Rectal smooth muscle tissue (tissue), 1 donor: ENCODE data around the gene IGFBP6.

ENCODE experiments used
- H3K27ac ChIP-seq: one replicate; pipeline ENCODE4 v1.7.0; 2013; ENCODE audit warnings: low read depth, low read length, inconsistent platforms
- H3K27me3 ChIP-seq: one replicate; pipeline ENCODE4 v1.7.0; 2013; ENCODE audit warnings: low read length; ENCODE audit not compliant: control insufficient read depth, insufficient read depth
- H3K36me3 ChIP-seq: one replicate; pipeline ENCODE4 v1.7.0; 2013; ENCODE audit warnings: low read length; ENCODE audit not compliant: control insufficient read depth, insufficient read depth
- H3K4me1 ChIP-seq: one replicate; pipeline ENCODE4 v1.7.0; 2013; ENCODE audit warnings: low read length; ENCODE audit not compliant: control insufficient read depth, insufficient read depth
- H3K4me3 ChIP-seq: one replicate; pipeline ENCODE4 v1.7.0; 2013; ENCODE audit warnings: low read length
- H3K9ac ChIP-seq: one replicate; pipeline ENCODE4 v1.7.0; 2013; ENCODE audit warnings: low read length

The IGFBP6 gene

DNA sequence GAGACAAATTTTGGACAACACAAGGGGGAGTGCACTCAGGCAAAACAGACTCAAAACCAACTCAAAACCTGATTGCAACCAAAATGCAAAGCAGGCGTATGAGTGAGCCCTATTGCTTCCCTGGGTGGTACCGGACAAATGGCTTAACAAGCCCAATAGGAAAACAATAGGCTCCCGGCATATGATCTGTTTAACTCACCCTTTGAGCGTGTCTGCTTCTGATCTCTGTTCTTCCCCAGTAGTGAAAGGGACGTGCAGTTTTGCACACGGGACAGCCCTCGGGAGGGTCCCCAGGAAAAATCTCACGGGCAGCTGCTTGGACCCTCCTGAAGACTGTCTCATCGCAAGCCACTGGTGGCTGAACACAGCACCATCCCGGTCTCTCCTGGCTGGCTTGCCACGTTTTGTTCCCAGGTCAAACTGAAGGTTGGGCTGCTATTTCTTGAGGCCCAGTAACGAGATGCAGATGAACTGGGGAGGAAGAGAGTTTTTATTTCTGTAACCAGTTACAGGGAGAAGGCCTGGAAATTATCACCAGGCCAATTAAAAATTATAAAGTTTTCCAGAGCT, 15.8 kb downstream of the IGFBP6 start:
- no peak overlapping the region for H3K27ac ChIP-seq
- no peak overlapping the region for H3K4me3 ChIP-seq
- H3K9ac ChIP-seq: no peak overlapping the region
- H3K4me1 ChIP-seq: no peaks in the 10 kb centered on the region
- H3K36me3 ChIP-seq: no peaks in the 10 kb centered on the region
- no peaks in the 10 kb centered on the region for H3K27me3 ChIP-seq

DNA sequence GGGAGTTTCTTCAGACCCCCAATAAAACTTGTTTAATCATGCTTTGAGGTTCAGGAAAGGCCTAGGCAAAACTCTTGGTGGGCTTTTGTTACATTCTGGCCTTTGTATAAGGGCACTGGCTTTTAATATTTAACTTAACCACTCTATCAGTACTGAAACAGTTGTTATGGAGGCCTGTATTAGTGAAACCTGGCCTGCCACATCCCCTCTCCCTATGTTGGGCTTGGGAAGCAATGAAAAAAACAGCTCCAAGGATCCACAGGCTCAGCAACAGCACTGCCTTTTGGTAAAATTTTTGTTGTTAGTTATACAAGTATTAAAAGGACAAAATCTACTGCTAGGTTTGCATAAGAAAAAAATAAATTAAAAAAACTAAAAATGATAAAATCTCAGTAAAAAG, 16.5 kb downstream of the IGFBP6 start:
- H3K27me3 ChIP-seq: no peaks in the 10 kb centered on the region
- H3K27ac ChIP-seq: no peak overlapping the region
- no peaks in the 10 kb centered on the region for H3K4me1 ChIP-seq

GRCh38 chr12:53115112-53115890, 17.8 kb downstream of the IGFBP6 start:
- Histone ChIP-seq H3K4me3 (no peak overlapping the region), H3K4me1 (no peaks in the 10 kb centered on the region), H3K36me3 (no peaks in the 10 kb centered on the region), H3K9ac (no peak overlapping the region), H3K27me3 (no peaks in the 10 kb centered on the region), H3K27ac (no peak overlapping the region)

More for the DNA sequence above, 16.5 kb downstream of the IGFBP6 start:
- Histone ChIP-seq H3K36me3 (no peaks in the 10 kb centered on the region), H3K9ac (no peak overlapping the region), H3K4me3 (no peak overlapping the region)

DNA sequence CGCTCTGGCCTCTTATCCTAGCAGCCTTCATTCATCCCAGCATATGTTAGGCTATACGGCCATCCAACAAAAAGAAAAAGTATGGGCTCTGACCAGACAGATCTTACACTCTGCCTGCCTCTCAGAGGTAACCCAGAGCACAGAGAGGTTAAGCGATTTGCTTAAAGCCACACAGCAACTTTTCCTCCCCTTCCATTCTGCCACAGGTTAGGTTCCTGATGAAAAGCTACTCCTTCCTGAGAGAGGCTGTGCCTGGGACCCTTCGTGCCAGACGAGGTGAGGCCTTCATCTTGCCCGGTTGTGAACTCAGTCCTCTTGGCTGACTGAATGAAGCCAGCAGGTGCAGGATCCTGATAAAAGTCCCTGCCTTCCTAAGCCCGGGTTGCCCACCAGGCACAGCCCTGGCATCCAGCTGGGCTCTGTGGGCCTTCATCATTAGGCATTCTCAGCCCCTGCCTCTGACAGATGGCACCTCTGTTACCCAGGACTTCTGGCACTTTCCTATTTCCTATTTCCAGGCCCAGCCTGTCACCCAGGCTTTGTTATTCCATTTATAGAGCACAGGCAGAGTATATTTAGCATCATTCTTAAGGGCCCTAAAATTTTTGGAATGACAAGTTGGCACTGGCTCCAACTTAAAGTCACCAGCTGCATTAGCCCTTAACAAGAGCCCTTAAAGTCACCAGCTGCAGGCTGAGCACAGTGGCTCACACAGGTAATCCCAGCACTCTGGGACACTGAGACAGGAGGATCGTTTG, 18.6 kb downstream of the IGFBP6 start:
- no peak overlapping the region for H3K27ac ChIP-seq
- H3K9ac ChIP-seq: no peak overlapping the region
- H3K27me3 ChIP-seq: no peaks in the 10 kb centered on the region
- H3K4me1 ChIP-seq: no peaks in the 10 kb centered on the region
- H3K36me3 ChIP-seq: no peaks in the 10 kb centered on the region
- H3K4me3 ChIP-seq: no peak overlapping the region

DNA sequence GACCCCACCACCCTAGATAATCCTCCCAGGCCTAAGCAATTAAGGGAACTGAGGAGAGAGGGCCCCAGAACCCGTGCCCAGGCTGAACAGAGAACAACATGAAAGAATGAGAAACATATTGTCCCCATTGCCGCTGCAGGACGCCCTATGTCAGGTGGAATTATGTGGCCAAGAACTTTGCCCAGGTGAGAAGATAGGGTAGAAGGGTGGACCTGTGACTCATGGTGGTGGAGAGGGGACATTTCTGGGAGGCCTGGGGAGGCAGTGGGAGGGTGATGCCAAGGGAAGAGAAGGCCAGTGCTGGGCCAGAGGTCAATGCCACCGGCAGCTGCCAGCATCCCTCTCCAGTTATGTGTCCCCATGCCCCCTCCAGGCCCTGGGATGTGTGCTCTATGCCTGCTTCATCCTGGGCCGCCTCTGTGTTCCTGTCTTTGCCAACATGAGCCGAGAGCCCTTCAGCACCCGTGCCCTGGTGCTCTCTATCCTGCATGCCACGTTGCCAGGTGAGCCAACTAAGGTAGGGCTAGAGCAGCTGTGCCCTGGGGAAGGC, 21.4 kb downstream of the IGFBP6 start:
- H3K27ac ChIP-seq: no peak overlapping the region
- H3K4me1 ChIP-seq: no peaks in the 10 kb centered on the region
- no peak overlapping the region for H3K4me3 ChIP-seq
- H3K9ac ChIP-seq: no peak overlapping the region
- no peaks in the 10 kb centered on the region for H3K36me3 ChIP-seq
- H3K27me3 ChIP-seq: no peaks in the 10 kb centered on the region

DNA sequence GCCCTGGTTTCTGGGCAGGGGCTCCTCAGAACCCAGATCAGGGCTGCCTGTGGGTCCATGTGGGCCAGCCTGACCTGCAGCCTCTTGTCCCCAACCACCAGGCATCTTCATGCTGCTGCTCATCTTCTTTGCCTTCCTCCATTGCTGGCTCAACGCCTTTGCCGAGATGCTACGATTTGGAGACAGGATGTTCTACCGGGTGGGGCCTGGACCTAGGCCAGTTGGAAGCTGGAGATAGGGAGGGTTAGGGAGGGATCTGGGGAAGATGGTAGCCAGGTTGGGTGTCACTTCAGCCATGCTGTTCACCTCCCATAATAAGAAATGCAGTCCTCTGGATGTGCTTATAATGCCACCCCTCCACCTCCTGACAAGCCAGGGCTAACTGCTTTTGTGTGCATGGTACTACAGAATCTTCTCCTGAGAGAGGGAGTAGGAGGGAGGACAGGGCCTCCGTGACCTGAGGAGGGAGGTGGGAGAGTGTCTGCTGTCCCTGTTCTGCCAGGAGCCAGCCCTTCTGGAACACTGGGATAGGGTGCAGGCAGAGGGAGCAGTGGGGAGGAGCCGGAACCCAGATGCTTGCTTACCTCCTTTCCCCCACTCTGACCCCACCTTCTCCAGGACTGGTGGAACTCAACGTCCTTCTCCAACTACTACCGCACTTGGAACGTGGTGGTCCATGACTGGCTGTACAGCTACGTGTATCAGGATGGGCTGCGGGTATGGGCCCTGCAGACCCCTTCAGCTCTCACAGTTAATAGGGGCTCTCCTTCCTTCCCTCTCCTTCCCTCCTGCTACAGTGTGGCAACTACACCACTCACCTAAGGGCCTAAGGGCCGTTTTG, 23.4 kb downstream of the IGFBP6 start:
- H3K27ac ChIP-seq: no peak overlapping the region
- H3K4me1 ChIP-seq: no peaks in the 10 kb centered on the region
- H3K27me3 ChIP-seq: no peaks in the 10 kb centered on the region
- H3K9ac ChIP-seq: no peak overlapping the region
- H3K4me3 ChIP-seq: no peak overlapping the region
- H3K36me3 ChIP-seq: no peaks in the 10 kb centered on the region

GRCh38 chr12:53122961-53123468, 25.5 kb downstream of the IGFBP6 start:
- Histone ChIP-seq H3K9ac (no peak overlapping the region), H3K4me1 (no peaks in the 10 kb centered on the region), H3K4me3 (no peak overlapping the region), H3K36me3 (no peaks in the 10 kb centered on the region), H3K27ac (no peak overlapping the region), H3K27me3 (no peaks in the 10 kb centered on the region)

- Histone ChIP-seq H3K27ac (no peak overlapping the region), H3K9ac (no peak overlapping the region), H3K4me3 (no peak overlapping the region), H3K4me1 (no peaks in the 10 kb centered on the region), H3K36me3 (no peaks in the 10 kb centered on the region), H3K27me3 (no peaks in the 10 kb centered on the region)
These were observed 26.3 kb downstream of the IGFBP6 start for GRCh38 chr12:53123578-53124351.

GRCh38 chr12:53124352-53124723, 26.9 kb downstream of the IGFBP6 start:
- no peak overlapping the region for H3K27ac ChIP-seq
- H3K4me1 ChIP-seq: no peaks in the 10 kb centered on the region
- H3K9ac ChIP-seq: no peak overlapping the region
- H3K36me3 ChIP-seq: no peaks in the 10 kb centered on the region
- H3K27me3 ChIP-seq: no peaks in the 10 kb centered on the region
- H3K4me3 ChIP-seq: no peak overlapping the region

DNA sequence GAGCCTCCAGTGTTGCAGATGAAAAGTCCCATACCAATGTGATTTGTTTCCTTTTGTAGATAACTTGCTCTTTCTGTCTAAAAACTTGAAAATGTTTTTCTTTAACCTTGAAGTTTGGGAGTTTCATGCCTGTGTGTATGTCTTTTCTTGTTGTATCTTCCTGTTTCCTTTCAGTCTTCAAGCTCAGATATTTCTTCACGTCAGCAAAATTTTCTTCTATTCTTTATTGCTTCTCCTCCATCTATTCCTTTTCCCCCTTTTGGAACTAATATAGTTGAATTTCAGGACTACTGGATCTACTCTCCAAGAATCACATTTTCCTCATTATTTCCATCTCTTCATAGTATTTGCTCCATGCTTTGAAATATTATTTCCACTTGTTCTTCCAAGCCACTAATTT, 29.7 kb downstream of the IGFBP6 start:
- Histone ChIP-seq H3K36me3 (no peaks in the 10 kb centered on the region), H3K27ac (no peak overlapping the region), H3K9ac (no peak overlapping the region), H3K27me3 (no peaks in the 10 kb centered on the region), H3K4me1 (no peaks in the 10 kb centered on the region), H3K4me3 (no peak overlapping the region)

- no peak overlapping the region for H3K27ac ChIP-seq
- H3K9ac ChIP-seq: no peak overlapping the region
- no peaks in the 10 kb centered on the region for H3K4me1 ChIP-seq
- no peaks in the 10 kb centered on the region for H3K36me3 ChIP-seq
- no peaks in the 10 kb centered on the region for H3K27me3 ChIP-seq
- no peak overlapping the region for H3K4me3 ChIP-seq
These were observed 31.5 kb downstream of the IGFBP6 start for GRCh38 chr12:53128780-53129569.
